ENCODE measurements around the gene MSH3.

DNA sequence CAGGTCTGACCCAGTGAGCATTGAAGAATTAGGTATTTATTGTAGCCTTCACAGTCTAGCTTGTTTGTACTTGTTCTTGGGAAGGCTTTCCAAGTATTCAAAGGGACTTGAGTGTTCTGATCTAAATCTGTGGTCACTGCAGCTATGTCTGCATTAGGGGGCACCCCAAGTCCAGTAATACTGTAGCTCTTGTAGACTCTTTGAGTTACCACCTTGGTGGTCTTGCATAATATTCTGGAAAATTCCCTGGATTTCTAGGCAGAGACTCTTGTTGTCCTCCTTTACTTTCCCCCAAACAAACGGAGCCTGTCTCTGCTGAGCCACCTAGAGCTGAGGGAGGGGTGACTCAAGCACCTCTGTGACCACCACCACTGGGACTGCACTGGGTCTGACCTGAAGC, 149.9 kb downstream of the MSH3 start:
- no peak for TF ChIP-seq POLR2A (IDR thresholded peaks at IDR 0.05)
- TF ChIP-seq, protein P1, sequence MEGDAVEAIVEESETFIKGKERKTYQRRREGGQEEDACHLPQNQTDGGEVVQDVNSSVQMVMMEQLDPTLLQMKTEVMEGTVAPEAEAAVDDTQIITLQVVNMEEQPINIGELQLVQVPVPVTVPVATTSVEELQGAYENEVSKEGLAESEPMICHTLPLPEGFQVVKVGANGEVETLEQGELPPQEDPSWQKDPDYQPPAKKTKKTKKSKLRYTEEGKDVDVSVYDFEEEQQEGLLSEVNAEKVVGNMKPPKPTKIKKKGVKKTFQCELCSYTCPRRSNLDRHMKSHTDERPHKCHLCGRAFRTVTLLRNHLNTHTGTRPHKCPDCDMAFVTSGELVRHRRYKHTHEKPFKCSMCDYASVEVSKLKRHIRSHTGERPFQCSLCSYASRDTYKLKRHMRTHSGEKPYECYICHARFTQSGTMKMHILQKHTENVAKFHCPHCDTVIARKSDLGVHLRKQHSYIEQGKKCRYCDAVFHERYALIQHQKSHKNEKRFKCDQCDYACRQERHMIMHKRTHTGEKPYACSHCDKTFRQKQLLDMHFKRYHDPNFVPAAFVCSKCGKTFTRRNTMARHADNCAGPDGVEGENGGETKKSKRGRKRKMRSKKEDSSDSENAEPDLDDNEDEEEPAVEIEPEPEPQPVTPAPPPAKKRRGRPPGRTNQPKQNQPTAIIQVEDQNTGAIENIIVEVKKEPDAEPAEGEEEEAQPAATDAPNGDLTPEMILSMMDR (IDR thresholded peaks at IDR 0.05), result no peak

Measured in prostate gland (tissue), 2 donors.